RWPE2 (cell line): ENCODE data around the gene TMX2.
A peak's percentile ranks its signal among the peaks of the same experiment; 100 is the strongest.

Experiments used
- ATAC-seq: fragments of 200-7000 bp; cut with Tn5 transposase; 3 replicates; pipeline ENCODE4 v1.9.1; 2021; ENCODE audit warnings: low read depth
- DNase-seq: peaks from one replicate; pipeline ENCODE4 v3.0.0-alpha.2; 2020; ENCODE audit warnings: low spot score
- H3K27ac ChIP-seq: fragments of 450-650 bp; 2 replicates; pipeline ENCODE4 v1.5.1; 2017; ENCODE audit warnings: mild to moderate bottlenecking; ENCODE audit not compliant: poor library complexity, severe bottlenecking
- H3K27me3 ChIP-seq: fragments of 250-450 bp; sonication (Bioruptor Pico); 2 replicates; pipeline ENCODE4 v1.5.1; 2021; ENCODE audit warnings: mild to moderate bottlenecking, moderate library complexity; ENCODE audit not compliant: insufficient read depth, poor library complexity, severe bottlenecking
- H3K36me3 ChIP-seq: fragments of 250-450 bp; sonication (Bioruptor Pico); 2 replicates; pipeline ENCODE4 v1.5.1; 2020; ENCODE audit warnings: low read depth, mild to moderate bottlenecking, moderate library complexity
- H3K4me1 ChIP-seq: fragments of 250-450 bp; sonication (Bioruptor Pico); 2 replicates; pipeline ENCODE4 v1.5.1; 2021; ENCODE audit warnings: mild to moderate bottlenecking, moderate library complexity; ENCODE audit not compliant: insufficient read depth, poor library complexity, severe bottlenecking
- H3K4me3 ChIP-seq: fragments of 250-450 bp; sonication (Bioruptor Pico); 2 replicates; pipeline ENCODE4 v1.5.1; 2021; ENCODE audit warnings: mild to moderate bottlenecking, moderate library complexity; ENCODE audit not compliant: severe bottlenecking
- H3K9me3 ChIP-seq: fragments of 250-450 bp; sonication (Bioruptor Pico); 2 replicates; pipeline ENCODE4 v1.5.1; 2021; ENCODE audit warnings: mild to moderate bottlenecking, moderate library complexity; ENCODE audit not compliant: severe bottlenecking
- TF ChIP-seq, protein P1 (sequence below): fragments of 450-650 bp; IDR thresholded peaks from one replicate; pipeline ENCODE4 v1.5.1; 2017; ENCODE audit warnings: mild to moderate bottlenecking, moderate library complexity; ENCODE audit not compliant: poor library complexity, severe bottlenecking

TMX2 gene

GRCh38 chr11:57787920-57788702 is 75.7 kb downstream of the TMX2 start:
- peaks cover 28% of the 10 kb centered on the region for H3K36me3 ChIP-seq
- peak; percentile 91 for DNase-seq
- peak; percentile 91 for ATAC-seq
- TF ChIP-seq, protein P1, sequence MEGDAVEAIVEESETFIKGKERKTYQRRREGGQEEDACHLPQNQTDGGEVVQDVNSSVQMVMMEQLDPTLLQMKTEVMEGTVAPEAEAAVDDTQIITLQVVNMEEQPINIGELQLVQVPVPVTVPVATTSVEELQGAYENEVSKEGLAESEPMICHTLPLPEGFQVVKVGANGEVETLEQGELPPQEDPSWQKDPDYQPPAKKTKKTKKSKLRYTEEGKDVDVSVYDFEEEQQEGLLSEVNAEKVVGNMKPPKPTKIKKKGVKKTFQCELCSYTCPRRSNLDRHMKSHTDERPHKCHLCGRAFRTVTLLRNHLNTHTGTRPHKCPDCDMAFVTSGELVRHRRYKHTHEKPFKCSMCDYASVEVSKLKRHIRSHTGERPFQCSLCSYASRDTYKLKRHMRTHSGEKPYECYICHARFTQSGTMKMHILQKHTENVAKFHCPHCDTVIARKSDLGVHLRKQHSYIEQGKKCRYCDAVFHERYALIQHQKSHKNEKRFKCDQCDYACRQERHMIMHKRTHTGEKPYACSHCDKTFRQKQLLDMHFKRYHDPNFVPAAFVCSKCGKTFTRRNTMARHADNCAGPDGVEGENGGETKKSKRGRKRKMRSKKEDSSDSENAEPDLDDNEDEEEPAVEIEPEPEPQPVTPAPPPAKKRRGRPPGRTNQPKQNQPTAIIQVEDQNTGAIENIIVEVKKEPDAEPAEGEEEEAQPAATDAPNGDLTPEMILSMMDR: no peak
- peak overlapping the region; percentile 90 for H3K27ac ChIP-seq
- no peaks in the 10 kb centered on the region for H3K27me3 ChIP-seq
- peaks cover 65% of the 10 kb centered on the region for H3K4me1 ChIP-seq
- no peak overlapping the region for H3K4me3 ChIP-seq
- no peaks in the 10 kb centered on the region for H3K9me3 ChIP-seq

- no peak for DNase-seq
- Histone ChIP-seq H3K4me1 (peaks cover 68% of the 10 kb centered on the region), H3K9me3 (no peaks in the 10 kb centered on the region), H3K36me3 (peaks cover 34% of the 10 kb centered on the region), H3K27ac (peak overlapping the region; percentile 90), H3K4me3 (no peak overlapping the region), H3K27me3 (no peaks in the 10 kb centered on the region)
- TF ChIP-seq, protein P1: no peak
- ATAC-seq: no peak
Observed at GRCh38 chr11:57788703-57789088, 76.3 kb downstream of the TMX2 start.
